Mesothelial cell of epicardium (in vitro differentiated cells): ENCODE data around the gene GALNTL6. TPM values are rescaled to one million over a fixed set of nuclear protein-coding genes. Genes with fewer than 3 reads are reported as not detected.

ENCODE experiments used
- DNase-seq, 2 experiments: peaks; one replicate each; pipeline ENCODE4 v3.0.0; 2021; ENCODE audit warnings: low spot score in 2 of 2; ENCODE audit not compliant: unreplicated experiment in 2 of 2
- H3K27ac Mint-ChIP-seq: 2 replicates; pipeline ENCODE4 v1.8.0; 2021; ENCODE audit warnings: mixed read lengths
- H3K27me3 Mint-ChIP-seq: 2 replicates; pipeline ENCODE4 v1.8.0; 2021; ENCODE audit warnings: low read depth, mixed read lengths
- H3K36me3 Mint-ChIP-seq: 2 replicates; pipeline ENCODE4 v1.8.0; 2021; ENCODE audit warnings: mixed read lengths
- H3K4me1 Mint-ChIP-seq: 2 replicates; pipeline ENCODE4 v1.8.0; 2021; ENCODE audit warnings: mixed read lengths
- H3K4me3 Mint-ChIP-seq: 2 replicates; pipeline ENCODE4 v1.8.0; 2021; ENCODE audit warnings: mild to moderate bottlenecking, moderate library complexity, mixed read lengths
- H3K9me3 Mint-ChIP-seq: 2 replicates; pipeline ENCODE4 v1.8.0; 2021; ENCODE audit warnings: mixed read lengths
- CTCF ChIP-seq: fragments of 200-600 bp; sonication (generic); IDR thresholded peaks from one replicate; pipeline ENCODE4 v1.5.0; 2021; ENCODE audit warnings: antibody characterized with exemption; ENCODE audit not compliant: unreplicated experiment
- total RNA-seq: library from RNA; stranded (reverse); gene quantifications from 3 replicates; pipeline ENCODE4 v1.2.1, GENCODE V29; 2021

The GALNTL6 gene
- total RNA-seq, 1 donor from 2014 or later, result 1.3 TPM

- Mint-ChIP-seq H3K27me3 (peaks cover 61% of the 10 kb centered on the region), H3K4me3 (peak overlapping the region; percentile 9), H3K36me3 (no peaks in the 10 kb centered on the region), H3K27ac (no peak overlapping the region), H3K9me3 (no peaks in the 10 kb centered on the region), H3K4me1 (peaks cover 13% of the 10 kb centered on the region)
- DNase-seq, result no peak
- no peak for TF ChIP-seq CTCF
Observed at GRCh38 chr4:171814545-171814944, 1.3 kb downstream of the GALNTL6 start.

GRCh38 chr4:171817026-171817425, 3.8 kb downstream of the GALNTL6 start:
- Mint-ChIP-seq H3K4me1 (peaks cover 12% of the 10 kb centered on the region), H3K9me3 (no peaks in the 10 kb centered on the region), H3K27me3 (peaks cover 45% of the 10 kb centered on the region), H3K27ac (no peak overlapping the region), H3K36me3 (no peaks in the 10 kb centered on the region), H3K4me3 (no peak overlapping the region)
- no peak for TF ChIP-seq CTCF
- DNase-seq, result no peak

GRCh38 chr4:171834640-171835039, 21.4 kb downstream of the GALNTL6 start:
- no peaks in the 10 kb centered on the region for H3K27me3 Mint-ChIP-seq
- DNase-seq, result no peak
- H3K4me1 Mint-ChIP-seq, result no peaks in the 10 kb centered on the region
- no peaks in the 10 kb centered on the region for H3K9me3 Mint-ChIP-seq
- H3K4me3 Mint-ChIP-seq, result no peak overlapping the region
- no peak for TF ChIP-seq CTCF
- no peaks in the 10 kb centered on the region for H3K36me3 Mint-ChIP-seq
- H3K27ac Mint-ChIP-seq, result no peak overlapping the region

GRCh38 chr4:171843456-171843855, 30.3 kb downstream of the GALNTL6 start:
- no peak for DNase-seq
- Mint-ChIP-seq H3K4me3 (no peak overlapping the region), H3K36me3 (no peaks in the 10 kb centered on the region), H3K9me3 (no peaks in the 10 kb centered on the region), H3K27me3 (peaks cover 3% of the 10 kb centered on the region), H3K27ac (no peak overlapping the region), H3K4me1 (no peaks in the 10 kb centered on the region)
- TF ChIP-seq CTCF, result no peak

- Mint-ChIP-seq H3K4me1 (no peaks in the 10 kb centered on the region), H3K27me3 (peaks cover 3% of the 10 kb centered on the region), H3K36me3 (no peaks in the 10 kb centered on the region), H3K4me3 (no peak overlapping the region), H3K27ac (no peak overlapping the region), H3K9me3 (no peaks in the 10 kb centered on the region)
- peak; percentile 23 for TF ChIP-seq CTCF
- peak in 1 of 2 experiments; percentile 51 for DNase-seq
Observed at GRCh38 chr4:171846232-171846631, 33.0 kb downstream of the GALNTL6 start.

- no peak for TF ChIP-seq CTCF
- no peaks in the 10 kb centered on the region for H3K36me3 Mint-ChIP-seq
- DNase-seq, result no peak
- no peaks in the 10 kb centered on the region for H3K4me1 Mint-ChIP-seq
- no peak overlapping the region for H3K27ac Mint-ChIP-seq
- no peak overlapping the region for H3K4me3 Mint-ChIP-seq
- no peaks in the 10 kb centered on the region for H3K9me3 Mint-ChIP-seq
- H3K27me3 Mint-ChIP-seq, result peaks cover 3% of the 10 kb centered on the region
Observed at GRCh38 chr4:171846893-171847292, 33.7 kb downstream of the GALNTL6 start.
